Astrocyte of the cerebellum (primary cell): ENCODE measurements around the gene PSAP.

Source experiments
- DNase-seq: peaks from one replicate; pipeline ENCODE4 v3.0.0-alpha.2; 2011; ENCODE audit warnings: low read depth
- H3K4me3 ChIP-seq: 2 replicates; pipeline ENCODE4 v1.5.1; 2011; ENCODE audit warnings: mild to moderate bottlenecking, low read depth, low read length, moderate library complexity
- in situ Hi-C: cut with HindIII; loops from 2 replicates; pipeline ENCODE4 v1.10.0; 2017; ENCODE audit warnings: low sequenced_read_pairs
- TF ChIP-seq, protein P1 (sequence below): IDR thresholded peaks from 2 replicates; pipeline ENCODE4 v1.5.1; 2012; ENCODE audit warnings: low read length, low read depth, moderate library complexity, mild to moderate bottlenecking; ENCODE audit errors: missing control alignments

The PSAP gene

DNA sequence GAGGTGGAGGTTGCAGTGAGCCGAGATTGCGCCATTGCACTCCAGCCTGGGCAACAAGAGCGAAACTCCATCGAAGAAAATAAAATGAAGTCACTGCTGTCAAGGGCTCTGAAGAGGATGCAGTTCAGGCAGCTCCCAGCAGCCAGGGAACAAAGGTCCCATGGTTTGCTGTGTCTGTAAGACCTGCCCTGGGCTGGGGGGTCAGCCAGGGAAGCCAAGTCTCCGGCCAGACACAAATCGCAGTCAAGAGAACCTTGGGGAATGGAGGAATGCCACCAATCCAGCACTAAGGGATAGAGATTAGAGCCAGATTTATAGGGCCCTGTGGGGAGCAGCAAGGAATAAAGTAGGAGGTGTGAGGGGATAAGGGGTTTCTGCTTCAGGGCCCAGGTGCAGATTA is 48.8 kb downstream of the PSAP start:
- in situ Hi-C loops = no loop called here
- DNase-seq = no peak
- H3K4me3 ChIP-seq = no peak overlapping the region
- TF ChIP-seq, protein P1, sequence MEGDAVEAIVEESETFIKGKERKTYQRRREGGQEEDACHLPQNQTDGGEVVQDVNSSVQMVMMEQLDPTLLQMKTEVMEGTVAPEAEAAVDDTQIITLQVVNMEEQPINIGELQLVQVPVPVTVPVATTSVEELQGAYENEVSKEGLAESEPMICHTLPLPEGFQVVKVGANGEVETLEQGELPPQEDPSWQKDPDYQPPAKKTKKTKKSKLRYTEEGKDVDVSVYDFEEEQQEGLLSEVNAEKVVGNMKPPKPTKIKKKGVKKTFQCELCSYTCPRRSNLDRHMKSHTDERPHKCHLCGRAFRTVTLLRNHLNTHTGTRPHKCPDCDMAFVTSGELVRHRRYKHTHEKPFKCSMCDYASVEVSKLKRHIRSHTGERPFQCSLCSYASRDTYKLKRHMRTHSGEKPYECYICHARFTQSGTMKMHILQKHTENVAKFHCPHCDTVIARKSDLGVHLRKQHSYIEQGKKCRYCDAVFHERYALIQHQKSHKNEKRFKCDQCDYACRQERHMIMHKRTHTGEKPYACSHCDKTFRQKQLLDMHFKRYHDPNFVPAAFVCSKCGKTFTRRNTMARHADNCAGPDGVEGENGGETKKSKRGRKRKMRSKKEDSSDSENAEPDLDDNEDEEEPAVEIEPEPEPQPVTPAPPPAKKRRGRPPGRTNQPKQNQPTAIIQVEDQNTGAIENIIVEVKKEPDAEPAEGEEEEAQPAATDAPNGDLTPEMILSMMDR = no peak

DNA sequence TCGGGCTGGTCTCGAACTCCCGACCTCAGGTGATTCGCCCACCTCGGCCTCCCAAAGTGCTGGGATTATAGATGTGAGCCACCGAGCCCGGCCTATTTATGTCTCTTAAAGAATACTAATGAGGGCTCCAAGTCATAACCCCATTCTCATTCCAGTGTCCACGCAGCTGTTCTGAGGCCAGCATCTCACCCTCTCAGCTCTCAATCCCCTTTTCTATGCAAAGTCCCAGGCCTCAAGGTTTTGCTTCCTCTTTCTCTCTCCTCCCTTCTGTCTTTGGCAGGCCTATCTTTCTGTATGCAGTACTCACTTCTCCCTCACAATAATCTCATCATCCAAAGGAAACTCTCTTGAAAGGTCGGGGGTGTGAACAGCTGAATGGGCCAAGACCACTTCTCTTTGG is 49.7 kb downstream of the PSAP start:
- DNase-seq = no peak
- no peak overlapping the region for H3K4me3 ChIP-seq
- TF ChIP-seq, protein P1 = no peak
- in situ Hi-C loops = no loop called here

DNA sequence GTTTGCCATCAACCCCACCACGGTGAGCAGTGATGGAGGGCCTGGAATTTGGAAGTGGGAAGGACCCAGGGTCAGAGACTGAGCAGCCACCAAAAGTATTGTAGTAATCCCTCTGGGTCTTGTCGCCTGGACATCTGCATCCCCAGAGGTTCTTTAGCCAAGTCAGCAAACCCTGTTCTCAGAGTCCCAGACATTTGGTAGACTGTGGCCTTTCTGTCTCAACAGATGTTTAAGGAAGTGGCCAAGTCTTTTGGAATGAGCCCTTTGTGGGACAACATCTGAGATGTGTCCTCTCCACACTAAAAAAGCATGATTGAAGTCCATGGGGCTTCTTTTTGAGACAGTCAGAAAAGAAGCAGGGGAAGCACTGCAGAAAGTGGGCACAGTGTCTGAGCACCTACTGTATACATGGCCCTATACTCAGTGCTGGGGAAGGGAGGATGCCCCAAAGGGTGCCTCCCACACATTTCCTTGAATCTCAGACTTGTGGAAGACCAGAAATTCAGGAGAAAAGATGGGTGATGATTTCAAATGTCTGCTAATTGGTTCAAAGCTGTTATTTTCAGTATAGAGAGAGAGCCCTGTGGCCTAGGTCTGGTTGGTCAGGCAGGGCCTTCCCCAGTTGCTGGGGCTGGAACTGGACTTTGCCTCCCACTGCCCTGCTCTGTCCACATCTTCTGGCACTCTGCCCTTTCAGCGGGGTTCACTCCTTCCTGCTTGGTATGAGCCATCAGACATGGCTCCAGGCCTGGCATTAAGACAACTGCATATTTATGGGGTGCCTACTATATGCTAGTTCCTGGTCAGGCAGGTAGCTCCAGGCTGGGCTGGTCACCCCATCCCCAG is 51.2 kb downstream of the PSAP start:
- H3K4me3 ChIP-seq = no peak overlapping the region
- TF ChIP-seq, protein P1 = no peak
- in situ Hi-C loops = no loop called here
- no peak for DNase-seq

DNA sequence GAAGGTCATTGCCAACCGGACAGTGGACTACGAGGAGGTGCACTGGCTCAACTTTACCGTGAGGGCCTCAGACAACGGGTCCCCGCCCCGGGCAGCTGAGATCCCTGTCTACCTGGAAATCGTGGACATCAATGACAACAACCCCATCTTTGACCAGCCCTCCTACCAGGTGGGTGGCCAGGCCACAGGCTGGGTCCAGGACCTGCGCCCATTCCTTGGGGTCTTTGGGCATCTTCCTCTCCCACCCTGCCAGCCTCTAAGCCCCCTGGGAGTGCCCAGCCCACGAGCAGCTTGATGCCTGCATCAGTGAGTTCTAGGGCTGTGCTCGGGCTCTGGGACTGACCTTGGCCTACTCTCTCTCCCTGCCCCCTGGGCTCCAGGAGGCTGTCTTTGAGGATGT is 51.9 kb downstream of the PSAP start:
- no peak overlapping the region for H3K4me3 ChIP-seq
- in situ Hi-C loops = no loop called here
- no peak for DNase-seq
- TF ChIP-seq, protein P1 = no peak

DNA sequence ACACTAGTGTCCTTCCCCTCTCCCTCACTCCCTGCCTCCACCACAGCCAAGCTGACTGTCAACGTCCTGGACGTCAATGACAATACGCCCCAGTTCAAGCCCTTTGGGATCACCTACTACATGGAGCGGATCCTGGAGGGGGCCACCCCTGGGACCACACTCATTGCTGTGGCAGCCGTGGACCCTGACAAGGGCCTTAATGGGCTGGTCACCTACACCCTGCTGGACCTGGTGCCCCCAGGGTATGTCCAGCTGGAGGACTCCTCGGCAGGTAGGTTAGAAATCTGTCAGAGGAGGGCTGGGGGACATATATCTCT is 52.8 kb downstream of the PSAP start:
- no peak overlapping the region for H3K4me3 ChIP-seq
- in situ Hi-C loops = no loop called here
- TF ChIP-seq, protein P1 = no peak
- no peak for DNase-seq

DNA sequence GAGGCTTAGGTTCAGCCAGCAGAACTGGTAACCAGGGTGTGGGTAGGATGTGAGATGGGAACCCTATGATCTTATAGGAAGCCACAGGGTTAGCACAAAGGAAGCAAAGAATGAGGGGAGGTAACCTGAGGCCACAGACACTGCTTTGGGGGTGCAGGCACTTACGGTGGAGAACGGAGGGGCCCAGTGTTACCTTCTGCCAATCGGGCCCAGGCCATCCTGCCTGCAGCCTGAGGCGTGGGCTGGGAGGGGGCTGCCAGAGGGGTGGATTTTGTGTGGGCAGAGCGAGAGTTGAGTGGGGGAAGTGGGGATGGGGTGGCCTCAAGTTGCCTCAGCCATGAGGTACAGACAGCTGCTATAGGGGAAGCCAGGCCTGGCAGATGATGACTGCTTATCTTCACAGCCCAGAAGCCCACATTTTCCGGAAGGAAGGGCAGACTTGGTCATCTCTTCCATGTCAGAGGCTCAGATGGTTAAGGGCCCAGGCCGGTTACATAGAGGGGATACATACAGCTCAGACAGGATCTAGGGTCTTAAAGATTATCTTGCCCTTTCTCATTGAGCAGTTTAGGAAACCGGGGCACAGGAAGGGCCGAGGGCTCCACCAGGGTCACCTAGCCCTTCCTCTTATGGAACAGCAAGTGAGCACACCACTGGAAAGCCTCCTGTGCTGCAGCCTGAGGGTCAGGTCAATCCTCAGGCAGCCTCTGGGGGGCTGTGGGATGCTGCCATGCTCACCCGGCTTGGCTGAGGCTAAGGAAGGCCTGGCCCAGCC is 53.3 kb downstream of the PSAP start:
- H3K4me3 ChIP-seq = no peak overlapping the region
- in situ Hi-C loops = no loop called here
- no peak for DNase-seq
- TF ChIP-seq, protein P1 = no peak
